ENCODE data around the gene NEDD9.

Gene NEDD9

GRCh38 chr6:11201015-11201414 lies 31.5 kb downstream of the NEDD9 start:
- no peak for TF ChIP-seq CTCF (IDR thresholded peaks at IDR 0.05; ENCODE audit: low read depth, low read length)
- no peak for TF ChIP-seq MYC (IDR thresholded peaks at IDR 0.05; ENCODE audit: low read depth, low read length)
- no peak for TF ChIP-seq MAX (IDR thresholded peaks at IDR 0.05; ENCODE audit: low read depth, low read length)
- TF ChIP-seq POLR2A (IDR thresholded peaks at IDR 0.05; ENCODE audit: extremely low read depth, insufficient read length) = no peak
- DNase-seq (ENCODE audit: low read depth) = no peak
- no peak overlapping the region for H3K4me3 ChIP-seq (ENCODE audit: low read depth, low read length)

- TF ChIP-seq MYC (IDR thresholded peaks at IDR 0.05; ENCODE audit: low read depth, low read length) (no peak), POLR2A (IDR thresholded peaks at IDR 0.05; ENCODE audit: extremely low read depth, insufficient read length) (no peak), CTCF (IDR thresholded peaks at IDR 0.05; ENCODE audit: low read depth, low read length) (no peak), MAX (IDR thresholded peaks at IDR 0.05; ENCODE audit: low read depth, low read length) (no peak)
- H3K4me3 ChIP-seq (ENCODE audit: low read depth, low read length) = no peak overlapping the region
- DNase-seq (ENCODE audit: low read depth) = no peak
Observed at GRCh38 chr6:11200356-11200755, 32.1 kb downstream of the NEDD9 start.

- peak; percentile 31 for DNase-seq (ENCODE audit: low read depth)
- TF ChIP-seq POLR2A (IDR thresholded peaks at IDR 0.05; ENCODE audit: extremely low read depth, insufficient read length) = no peak
- no peak for TF ChIP-seq MYC (IDR thresholded peaks at IDR 0.05; ENCODE audit: low read depth, low read length)
- no peak for TF ChIP-seq MAX (IDR thresholded peaks at IDR 0.05; ENCODE audit: low read depth, low read length)
- no peak for TF ChIP-seq CTCF (IDR thresholded peaks at IDR 0.05; ENCODE audit: low read depth, low read length)
- H3K4me3 ChIP-seq (ENCODE audit: low read depth, low read length) = no peak overlapping the region
Observed at GRCh38 chr6:11198663-11199603, 33.5 kb downstream of the NEDD9 start.

- no peak for TF ChIP-seq MAX (IDR thresholded peaks at IDR 0.05; ENCODE audit: low read depth, low read length)
- no peak for TF ChIP-seq MYC (IDR thresholded peaks at IDR 0.05; ENCODE audit: low read depth, low read length)
- TF ChIP-seq CTCF (IDR thresholded peaks at IDR 0.05; ENCODE audit: low read depth, low read length) = no peak
- no peak for TF ChIP-seq POLR2A (IDR thresholded peaks at IDR 0.05; ENCODE audit: extremely low read depth, insufficient read length)
- no peak overlapping the region for H3K4me3 ChIP-seq (ENCODE audit: low read depth, low read length)
- no peak for DNase-seq (ENCODE audit: low read depth)
Observed at GRCh38 chr6:11197850-11198249, 34.6 kb downstream of the NEDD9 start.

GRCh38 chr6:11197175-11197536 lies 35.3 kb downstream of the NEDD9 start:
- TF ChIP-seq MYC (IDR thresholded peaks at IDR 0.05; ENCODE audit: low read depth, low read length) = no peak
- no peak for TF ChIP-seq MAX (IDR thresholded peaks at IDR 0.05; ENCODE audit: low read depth, low read length)
- TF ChIP-seq POLR2A (IDR thresholded peaks at IDR 0.05; ENCODE audit: extremely low read depth, insufficient read length) = no peak
- TF ChIP-seq CTCF (IDR thresholded peaks at IDR 0.05; ENCODE audit: low read depth, low read length) = no peak
- no peak overlapping the region for H3K4me3 ChIP-seq (ENCODE audit: low read depth, low read length)
- DNase-seq (ENCODE audit: low read depth) = no peak

All from NB4 (cell line).